Measurements from ENCODE around the gene SAP30. TPM values are rescaled to one million over a fixed set of nuclear protein-coding genes. Genes with fewer than 3 reads are reported as not detected.

The SAP30 gene
- total and polyA plus RNA-seq, 12 donors, result 4.4 to 39.1 (median 12.6) TPM

GRCh38 chr4:173410079-173410478 lies 39.3 kb downstream of the SAP30 start:
- intact Hi-C loops (cut with DNase I), result no loop called here
- Histone ChIP-seq H3K4me3 (no peak overlapping the region), H3K36me3 (replicated peaks in 1 of 2) (no peaks in the 10 kb centered on the region), H3K27me3 (no peaks in the 10 kb centered on the region), H3K9me3 (replicated peaks in 1 of 3) (no peaks in the 10 kb centered on the region), H3K4me1 (replicated peaks in 1 of 2) (peaks cover 0 to 34% of the 10 kb centered on the region in 2 donors), H3K27ac (peak overlapping the region in 3 of 5 donors; percentile 5 to 83 (median 48))
- WGBS, 4 donors, result 0 to 45% (median 44%) methylated on average over 1 to 2 of the region's 2 CpGs
- no peak for TF ChIP-seq POLR2A (IDR thresholded peaks at IDR 0.05)
- TF ChIP-seq, protein P1, sequence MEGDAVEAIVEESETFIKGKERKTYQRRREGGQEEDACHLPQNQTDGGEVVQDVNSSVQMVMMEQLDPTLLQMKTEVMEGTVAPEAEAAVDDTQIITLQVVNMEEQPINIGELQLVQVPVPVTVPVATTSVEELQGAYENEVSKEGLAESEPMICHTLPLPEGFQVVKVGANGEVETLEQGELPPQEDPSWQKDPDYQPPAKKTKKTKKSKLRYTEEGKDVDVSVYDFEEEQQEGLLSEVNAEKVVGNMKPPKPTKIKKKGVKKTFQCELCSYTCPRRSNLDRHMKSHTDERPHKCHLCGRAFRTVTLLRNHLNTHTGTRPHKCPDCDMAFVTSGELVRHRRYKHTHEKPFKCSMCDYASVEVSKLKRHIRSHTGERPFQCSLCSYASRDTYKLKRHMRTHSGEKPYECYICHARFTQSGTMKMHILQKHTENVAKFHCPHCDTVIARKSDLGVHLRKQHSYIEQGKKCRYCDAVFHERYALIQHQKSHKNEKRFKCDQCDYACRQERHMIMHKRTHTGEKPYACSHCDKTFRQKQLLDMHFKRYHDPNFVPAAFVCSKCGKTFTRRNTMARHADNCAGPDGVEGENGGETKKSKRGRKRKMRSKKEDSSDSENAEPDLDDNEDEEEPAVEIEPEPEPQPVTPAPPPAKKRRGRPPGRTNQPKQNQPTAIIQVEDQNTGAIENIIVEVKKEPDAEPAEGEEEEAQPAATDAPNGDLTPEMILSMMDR (IDR thresholded peaks at IDR 0.05), result no peak
- no peak for DNase-seq

DNA sequence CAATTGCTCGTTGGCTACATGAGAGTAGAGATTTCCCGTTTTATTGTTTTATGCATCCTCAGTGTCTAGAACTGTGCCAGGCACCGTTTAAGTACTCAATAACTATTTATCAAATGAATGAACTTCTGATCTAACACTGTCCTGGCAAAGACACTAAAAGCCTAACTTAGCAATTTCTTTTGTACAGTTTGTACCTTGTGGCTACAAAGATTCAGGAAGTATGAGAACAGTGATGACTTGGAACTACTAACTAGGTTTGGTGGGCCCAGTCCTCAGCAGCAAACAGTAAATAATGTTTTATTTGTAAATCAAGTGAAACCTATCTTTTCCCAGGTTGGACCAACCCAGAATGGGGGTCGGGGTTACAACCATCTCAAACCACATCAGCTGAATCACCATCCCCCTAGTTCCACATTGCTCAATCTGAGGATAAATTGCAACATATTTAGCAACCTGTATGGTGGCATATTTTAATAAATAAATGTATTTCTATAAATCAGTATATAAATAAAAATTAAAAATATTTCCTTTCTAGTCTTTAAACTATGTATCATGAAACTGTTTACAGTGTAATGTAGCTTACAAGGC lies 40.4 kb downstream of the SAP30 start:
- H3K36me3 ChIP-seq (replicated peaks in 1 of 2), result no peaks in the 10 kb centered on the region
- H3K27me3 ChIP-seq, result no peaks in the 10 kb centered on the region
- peak overlapping the region in 2 of 5 donors; percentile 48 to 83 for H3K27ac ChIP-seq
- H3K4me1 ChIP-seq (replicated peaks in 1 of 2), result peaks cover 0 to 34% of the 10 kb centered on the region in 2 donors
- DNase-seq, result no peak
- WGBS, 4 donors, result 44 to 51% (median 48%) methylated on average over 4 of the region's 4 CpGs
- TF ChIP-seq POLR2A (IDR thresholded peaks at IDR 0.05), result no peak
- intact Hi-C loops (cut with DNase I), result no loop called here
- H3K4me3 ChIP-seq, result no peak overlapping the region
- H3K9me3 ChIP-seq (replicated peaks in 1 of 3), result no peaks in the 10 kb centered on the region

GRCh38 chr4:173413036-173413435 lies 42.3 kb downstream of the SAP30 start:
- Histone ChIP-seq H3K27ac (peak overlapping the region in 3 of 5 donors; percentile 37 to 83 (median 49)), H3K9me3 (replicated peaks in 1 of 3) (no peaks in the 10 kb centered on the region), H3K4me3 (no peak overlapping the region), H3K36me3 (replicated peaks in 1 of 2) (no peaks in the 10 kb centered on the region), H3K4me1 (replicated peaks in 1 of 2) (peaks cover 0 to 40% of the 10 kb centered on the region in 2 donors), H3K27me3 (no peaks in the 10 kb centered on the region)
- 59 to 77% (median 68%) methylated on average over 1 of the region's 1 CpG for WGBS, 4 donors
- DNase-seq, result peak in 4 of 7 donors; percentile 24 to 55 (median 46)
- intact Hi-C loops (cut with DNase I), result no loop called here
- TF ChIP-seq POLR2A (IDR thresholded peaks at IDR 0.05), result no peak

GRCh38 chr4:173414456-173414855 lies 43.7 kb downstream of the SAP30 start:
- Histone ChIP-seq H3K27ac (peak overlapping the region in 2 of 5 donors; percentile 26 to 70), H3K36me3 (replicated peaks in 1 of 2) (no peaks in the 10 kb centered on the region), H3K27me3 (no peaks in the 10 kb centered on the region), H3K4me1 (replicated peaks in 1 of 2) (peaks cover 0 to 45% of the 10 kb centered on the region in 2 donors), H3K9me3 (replicated peaks in 1 of 3) (no peaks in the 10 kb centered on the region), H3K4me3 (no peak overlapping the region)
- intact Hi-C loops (cut with DNase I), result no loop called here
- TF ChIP-seq, protein P1 (IDR thresholded peaks at IDR 0.05), result no peak
- no peak for TF ChIP-seq POLR2A (IDR thresholded peaks at IDR 0.05)
- 76 to 85% (median 82%) methylated on average over 3 of the region's 3 CpGs for WGBS, 4 donors
- no peak for DNase-seq

GRCh38 chr4:173415092-173415491 lies 44.3 kb downstream of the SAP30 start:
- H3K4me3 ChIP-seq, result no peak overlapping the region
- no peaks in the 10 kb centered on the region for H3K9me3 ChIP-seq (replicated peaks in 1 of 3)
- TF ChIP-seq POLR2A (IDR thresholded peaks at IDR 0.05), result no peak
- no peaks in the 10 kb centered on the region for H3K27me3 ChIP-seq
- intact Hi-C loops (cut with DNase I), result loop anchor here (5.0 kb wide), 1 partner anchor 98 kb away; no protein-coding TSS in a partner anchor
- H3K4me1 ChIP-seq (replicated peaks in 1 of 2), result peaks cover 0 to 42% of the 10 kb centered on the region in 2 donors
- peak overlapping the region; percentile 26 to 78 (median 33) for H3K27ac ChIP-seq
- DNase-seq, result no peak
- no peaks in the 10 kb centered on the region for H3K36me3 ChIP-seq (replicated peaks in 1 of 2)
- WGBS, 4 donors, result 79 to 84% (median 81%) methylated on average over 3 of the region's 3 CpGs
